ENCODE data around the gene TAT.
"Not testable (repeated sequence)": the region's sequence is repeated elsewhere in the genome, so short reads cannot be mapped to it uniquely, and the experiment has no call there.

Gene TAT

GRCh38 chr16:71576971-71577370, at the start of gene TAT:
Gene TAT (minus strand): TSS chr16:71577092. CDS start chr16:71576415, 677 bp downstream.
- DNase-seq (ENCODE audit: low read depth), result no peak

- no peak for DNase-seq (ENCODE audit: low read depth)
Measured at GRCh38 chr16:71626018-71626857, 49.3 kb upstream of the TAT start, which contains the start of gene MARVELD3. Gene MARVELD3 (plus strand): TSS chr16:71626184. CDS start chr16:71626230, 46 bp downstream.

GRCh38 chr16:71625113-71625850, 48.4 kb upstream of the TAT start:
- no peak for DNase-seq (ENCODE audit: low read depth)

GRCh38 chr16:71623597-71623996, 46.7 kb upstream of the TAT start:
- DNase-seq (ENCODE audit: low read depth), result no peak

GRCh38 chr16:71622088-71622487, 45.2 kb upstream of the TAT start:
- DNase-seq (ENCODE audit: low read depth), result no peak

GRCh38 chr16:71618429-71618828, 41.5 kb upstream of the TAT start:
- no peak for DNase-seq (ENCODE audit: low read depth)

GRCh38 chr16:71614956-71615355, 38.1 kb upstream of the TAT start:
- DNase-seq (ENCODE audit: low read depth), result not testable (repeated sequence)

- peak; percentile 30 for DNase-seq (ENCODE audit: low read depth)
Measured at GRCh38 chr16:71610936-71611871, 34.3 kb upstream of the TAT start.

GRCh38 chr16:71610447-71610846, 33.6 kb upstream of the TAT start:
- DNase-seq (ENCODE audit: low read depth), result no peak

GRCh38 chr16:71609066-71609465, 32.2 kb upstream of the TAT start:
- no peak for DNase-seq (ENCODE audit: low read depth)

- DNase-seq (ENCODE audit: low read depth), result no peak
Measured at GRCh38 chr16:71600822-71601221, 23.9 kb upstream of the TAT start.

- DNase-seq (ENCODE audit: low read depth), result not testable (repeated sequence)
Measured at GRCh38 chr16:71598426-71598825, 21.5 kb upstream of the TAT start.

- not testable (repeated sequence) for DNase-seq (ENCODE audit: low read depth)
Measured at GRCh38 chr16:71595340-71595826, 18.5 kb upstream of the TAT start.

GRCh38 chr16:71594000-71594646, 17.2 kb upstream of the TAT start:
- DNase-seq (ENCODE audit: low read depth), result no peak

GRCh38 chr16:71593048-71593999, 16.4 kb upstream of the TAT start:
- DNase-seq (ENCODE audit: low read depth), result no peak

GRCh38 chr16:71591917-71592316, 15.0 kb upstream of the TAT start:
- DNase-seq (ENCODE audit: low read depth), result no peak

GRCh38 chr16:71590584-71590983, 13.7 kb upstream of the TAT start:
- DNase-seq (ENCODE audit: low read depth), result no peak

GRCh38 chr16:71590071-71590470, 13.2 kb upstream of the TAT start:
- DNase-seq (ENCODE audit: low read depth), result not testable (repeated sequence)

- DNase-seq (ENCODE audit: low read depth), result not testable (repeated sequence)
Measured at GRCh38 chr16:71589334-71589733, 12.4 kb upstream of the TAT start.

GRCh38 chr16:71585318-71585703, 8.4 kb upstream of the TAT start:
- DNase-seq (ENCODE audit: low read depth), result no peak
